GOT3 (cell line): ENCODE data around the gene GFRA4.

Experiments used
- DNase-seq: peaks from one replicate; lab custom pipeline; 2025; ENCODE audit warnings: mixed read lengths; lab: John Stamatoyannopoulos, UW

Gene GFRA4, protein sequence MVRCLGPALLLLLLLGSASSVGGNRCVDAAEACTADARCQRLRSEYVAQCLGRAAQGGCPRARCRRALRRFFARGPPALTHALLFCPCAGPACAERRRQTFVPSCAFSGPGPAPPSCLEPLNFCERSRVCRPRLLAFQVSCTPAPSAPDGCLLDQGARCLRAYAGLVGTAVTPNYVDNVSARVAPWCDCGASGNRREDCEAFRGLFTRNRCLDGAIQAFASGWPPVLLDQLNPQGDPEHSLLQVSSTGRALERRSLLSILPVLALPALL

DNA sequence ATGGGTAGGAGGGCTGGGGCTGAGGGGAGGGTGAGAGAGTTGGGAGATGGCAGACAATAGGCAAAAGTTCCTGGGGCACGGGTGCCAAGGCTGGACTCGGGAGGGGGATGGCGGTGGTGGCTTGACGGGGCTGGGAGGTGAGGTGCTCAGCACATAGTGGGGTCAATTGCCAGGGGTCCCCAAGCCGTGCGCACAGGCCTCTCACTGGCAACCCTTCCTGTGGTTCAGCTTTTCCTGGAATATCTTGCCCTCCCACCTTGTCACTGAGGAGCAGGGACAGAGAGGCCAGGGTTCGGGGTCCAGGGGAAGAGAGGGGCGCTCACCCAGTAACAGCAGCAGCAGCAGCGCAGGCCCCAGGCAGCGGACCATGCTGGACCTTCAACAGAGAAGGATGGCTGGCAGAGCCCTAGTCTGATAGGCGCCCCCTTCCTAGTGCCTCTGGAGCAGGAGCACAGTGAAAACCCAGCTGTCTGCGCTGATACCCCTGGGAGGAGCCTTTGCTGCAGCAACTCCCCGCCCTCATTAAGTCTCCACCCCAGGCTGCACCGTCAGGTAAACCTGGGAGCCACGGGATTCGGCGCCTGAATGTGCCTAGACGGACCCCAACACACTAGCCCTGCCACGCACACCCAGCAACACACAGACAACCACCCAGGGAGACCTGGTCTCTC, at the start of gene GFRA4:
Gene GFRA4, minus strand, starts transcription at position 369 of the 671 bp plus-strand sequence. Its CDS starts 0 bp downstream, at position 369.
- no peak for DNase-seq

DNA sequence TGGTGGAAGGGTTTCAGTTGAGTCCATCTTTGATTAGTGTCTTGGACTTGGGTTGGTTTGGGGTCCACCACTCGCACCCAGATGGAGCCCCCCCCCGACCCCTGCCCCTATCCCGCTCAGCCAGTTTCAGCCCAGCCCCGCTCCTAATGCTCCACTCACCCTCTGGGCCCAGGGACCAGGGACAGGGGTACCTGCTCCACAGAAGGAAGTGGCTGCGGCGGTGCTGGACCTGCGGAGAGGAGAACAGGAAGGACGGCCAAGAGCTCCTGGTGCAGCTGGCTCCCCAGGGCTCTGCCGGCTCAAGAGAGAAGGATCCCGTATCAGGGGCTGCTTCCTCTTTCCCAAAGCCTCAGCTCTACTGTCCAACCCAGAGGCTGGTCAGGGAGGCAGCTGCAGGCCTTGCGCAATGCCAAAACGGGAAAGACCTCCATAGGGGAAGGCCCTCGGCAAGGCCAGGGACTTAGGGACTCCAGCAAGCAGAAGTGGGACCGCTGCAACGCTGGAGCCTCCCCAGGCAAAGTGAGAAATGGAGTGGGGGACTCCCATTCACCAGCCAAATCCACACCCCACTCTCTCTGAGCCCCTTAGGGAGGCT, 49.2 kb upstream of the GFRA4 start, which contains the start of gene SIGLEC1:
Gene SIGLEC1, minus strand, starts transcription at position 322 of the 595 bp plus-strand sequence. CDS start 5,472 bp downstream, outside the sequence.
- DNase-seq = no peak

DNA sequence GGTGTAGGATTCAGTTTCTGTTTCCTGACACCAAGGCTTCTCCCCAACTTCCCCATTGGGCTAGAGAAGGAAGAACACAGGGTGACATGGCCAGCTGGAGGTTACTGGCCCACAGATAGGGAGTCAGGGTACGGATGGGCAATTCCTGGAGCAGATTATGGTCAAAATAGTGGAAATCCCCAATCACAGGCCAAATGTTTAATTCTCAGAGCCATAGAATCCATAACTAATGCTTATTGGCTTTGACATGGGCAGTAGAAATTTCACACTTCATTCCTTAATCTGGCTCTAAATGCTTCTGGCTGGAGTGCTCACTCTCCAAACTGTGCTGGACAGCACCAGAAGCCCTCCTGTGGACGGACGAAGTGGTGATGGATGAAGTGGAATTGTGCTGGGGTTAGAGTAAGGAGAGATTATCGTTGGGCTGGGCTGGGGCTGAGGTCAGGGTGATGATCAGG, 48.3 kb upstream of the GFRA4 start:
- DNase-seq = no peak

DNA sequence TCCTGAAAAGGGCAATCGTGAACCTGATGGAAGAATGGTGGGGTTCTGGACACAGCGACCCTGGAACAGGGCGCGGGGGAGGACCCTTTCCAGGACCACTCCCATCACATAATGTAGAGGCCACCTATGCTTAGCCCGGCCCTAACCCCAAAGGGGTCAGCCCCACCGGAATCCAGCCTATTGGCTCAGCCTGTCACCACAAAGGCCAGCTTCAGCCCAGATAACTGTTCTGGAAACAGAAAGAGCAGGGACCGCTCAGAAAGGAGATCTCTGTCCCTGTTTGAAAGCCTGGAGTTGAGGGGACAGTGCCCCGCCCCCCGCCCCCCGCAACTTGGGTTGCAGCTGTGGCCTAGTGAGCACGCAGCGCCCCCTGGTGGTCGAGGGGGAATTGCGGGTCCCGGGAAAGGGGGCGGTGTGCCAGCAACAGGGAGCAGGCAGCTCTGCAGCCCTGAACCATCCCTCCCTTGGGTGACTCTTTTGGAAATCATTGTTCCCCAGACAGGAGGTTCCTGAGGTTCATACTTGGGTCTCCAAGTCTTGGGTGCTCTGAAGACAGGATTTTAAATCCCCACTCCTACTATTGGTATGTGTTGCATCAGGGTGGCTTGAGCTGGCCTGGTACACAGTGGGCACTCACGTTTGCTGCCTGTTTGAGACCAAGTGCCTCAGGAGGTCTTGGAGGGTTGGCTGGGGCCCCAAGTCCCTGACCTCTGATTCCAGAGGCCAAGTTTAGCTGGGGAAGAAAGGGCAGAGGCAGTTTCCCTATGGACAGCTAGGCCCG, 47.7 kb upstream of the GFRA4 start:
- DNase-seq = peak; percentile 36

DNA sequence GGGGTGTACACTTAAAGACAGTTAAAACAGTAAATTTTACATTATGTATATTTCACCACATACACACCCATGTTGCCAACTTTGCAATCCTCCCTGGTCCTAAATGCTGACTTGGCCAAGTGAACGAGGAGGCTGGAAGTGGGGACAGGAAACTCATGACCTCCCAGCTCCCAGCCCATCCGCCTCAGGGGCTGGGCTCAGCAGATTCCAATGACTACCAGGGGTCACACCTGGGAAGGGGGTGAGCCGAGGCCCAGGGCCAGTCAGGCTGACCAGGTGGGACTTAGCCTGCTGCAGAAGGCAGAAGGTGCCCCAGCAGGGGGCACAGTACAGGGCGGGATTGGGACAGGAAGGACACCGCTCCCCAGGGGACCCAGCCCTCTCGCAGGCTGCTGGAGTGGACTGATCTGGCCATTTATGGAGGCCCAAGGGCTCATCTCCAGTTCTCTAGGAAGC, 46.8 kb upstream of the GFRA4 start:
- no peak for DNase-seq

DNA sequence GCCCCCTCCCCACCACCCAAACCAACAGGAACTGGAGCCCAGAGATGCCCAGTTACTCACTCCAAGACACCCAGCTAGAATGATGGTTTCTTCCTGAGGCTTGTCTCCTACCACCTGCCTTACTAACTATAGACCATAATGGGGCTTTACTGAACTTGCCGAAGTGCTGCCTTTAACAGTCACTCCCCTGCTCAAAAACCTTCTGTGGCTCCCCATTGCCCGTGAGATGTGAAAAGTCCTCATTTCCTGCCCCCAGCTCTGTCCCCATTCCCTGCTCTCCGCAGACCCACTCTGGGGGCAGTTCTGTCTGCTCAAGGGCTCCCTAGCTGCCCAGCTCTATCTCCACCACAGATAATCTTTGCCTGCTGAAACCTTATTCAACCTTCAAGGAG, 44.3 kb upstream of the GFRA4 start:
- no peak for DNase-seq

DNA sequence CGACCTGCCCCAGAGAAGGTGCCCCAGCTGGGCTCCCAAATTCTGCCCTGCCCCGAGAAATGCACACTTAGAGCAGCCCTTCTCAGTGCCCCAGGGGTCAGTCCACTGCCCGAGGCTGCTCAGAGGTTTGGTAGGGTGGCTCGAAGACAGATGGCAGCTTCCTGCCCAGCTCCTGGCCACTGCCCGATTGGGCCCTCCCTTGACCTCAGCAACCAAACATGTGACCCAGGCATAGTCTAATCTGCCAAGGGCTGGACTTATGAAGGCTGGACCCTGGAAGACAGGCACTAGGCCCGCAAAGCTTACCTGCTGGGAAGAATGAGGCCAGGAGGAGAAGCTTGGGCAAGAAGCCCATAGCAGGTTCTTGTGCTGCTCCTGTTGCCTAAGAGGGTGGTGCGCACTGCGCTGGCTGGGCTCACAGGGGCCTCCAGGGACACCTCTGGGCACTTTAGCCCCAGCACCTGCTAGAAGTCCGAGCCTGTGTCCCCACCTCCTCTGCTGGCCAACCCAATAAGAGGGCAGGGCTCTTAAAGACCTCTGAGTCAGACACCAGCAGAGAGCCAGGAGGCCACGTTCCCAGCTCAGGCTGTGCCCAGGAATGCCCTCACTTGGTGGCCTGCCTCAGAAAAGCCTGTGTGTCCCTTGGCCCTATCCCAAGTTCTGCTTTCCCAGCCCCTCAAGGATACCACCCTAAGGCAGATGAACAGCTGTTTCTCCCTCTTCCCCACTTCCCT, 43.7 kb upstream of the GFRA4 start:
- no peak for DNase-seq

DNA sequence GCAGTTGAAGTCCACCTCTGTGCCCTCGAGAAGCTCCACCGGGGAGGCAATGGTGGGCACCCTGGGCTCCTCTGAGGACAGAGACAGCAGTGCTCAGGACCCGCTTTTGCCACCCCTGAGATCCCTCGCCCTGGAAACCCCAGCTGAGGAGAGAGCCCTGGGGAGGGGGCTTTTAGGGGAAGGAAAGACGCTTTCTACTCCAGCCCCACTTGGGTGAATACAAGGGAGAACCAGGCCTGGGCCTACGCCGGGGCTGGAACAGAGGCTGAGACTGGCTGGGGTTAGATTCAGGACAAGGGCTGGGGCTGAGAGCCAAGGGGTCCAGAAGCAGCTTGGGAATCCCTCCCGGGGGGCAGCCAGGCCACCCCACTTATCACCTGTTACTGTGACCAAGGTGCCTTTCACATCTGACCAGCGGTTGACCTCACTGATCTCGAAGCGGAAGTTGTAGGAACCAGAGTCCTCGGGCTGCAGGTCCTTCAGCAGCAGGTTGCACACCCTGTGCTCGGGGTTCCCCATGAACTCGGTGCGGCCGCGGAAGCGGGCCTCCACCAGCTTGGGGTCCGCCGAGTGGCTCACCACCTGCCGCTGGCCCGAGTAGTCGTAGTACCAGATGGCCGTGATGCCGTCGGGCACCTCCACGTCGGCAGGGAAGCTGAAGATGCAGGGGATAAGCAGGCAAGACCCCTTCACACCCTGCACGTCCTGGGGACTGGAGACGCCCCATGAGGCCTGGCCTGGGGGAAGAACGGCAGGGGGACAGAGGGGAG, 43.0 kb upstream of the GFRA4 start:
- no peak for DNase-seq

DNA sequence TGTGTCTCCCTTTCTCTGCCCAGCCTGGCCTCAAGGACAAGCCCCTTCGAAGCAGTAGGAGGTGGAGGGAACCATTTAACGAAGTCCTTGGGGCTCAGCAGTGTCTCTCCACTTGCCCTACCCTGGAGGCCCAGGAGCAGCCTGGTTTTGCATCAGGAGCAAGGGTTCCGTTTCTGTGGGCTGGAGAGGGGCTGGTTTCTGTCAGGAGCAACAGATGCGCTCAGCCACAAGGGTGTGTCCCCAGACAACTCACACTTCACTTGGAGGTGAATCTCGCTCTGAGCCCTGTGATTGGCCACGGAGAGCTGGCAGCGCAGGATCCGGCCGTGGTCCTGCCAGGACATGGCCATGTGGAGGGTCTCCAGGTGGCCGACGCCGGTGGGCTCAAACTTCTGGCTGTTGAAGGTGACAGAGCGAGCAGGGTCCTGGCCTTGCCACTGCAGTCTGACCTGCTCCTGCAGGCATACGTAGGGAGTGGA, 42.3 kb upstream of the GFRA4 start:
- DNase-seq = no peak

DNA sequence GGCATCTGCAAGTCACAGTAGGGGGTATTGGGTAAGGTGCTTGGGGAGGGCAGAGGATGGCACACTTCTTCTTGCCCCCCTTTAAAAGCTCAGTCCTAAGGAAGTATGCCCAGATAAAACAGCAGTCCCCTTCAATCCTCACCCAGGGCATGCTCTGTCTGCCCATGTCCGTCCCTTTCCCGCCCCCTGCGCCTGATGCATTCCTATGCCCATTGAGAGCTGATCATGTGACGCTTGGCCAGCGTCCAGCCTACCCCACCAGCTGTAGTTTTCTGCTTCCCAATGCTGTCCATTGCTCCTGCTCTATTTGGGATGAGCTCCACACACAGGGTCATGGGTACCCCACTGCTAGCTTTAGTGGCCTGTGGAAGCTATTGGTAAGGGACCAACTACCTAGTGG, 40.9 kb upstream of the GFRA4 start:
- DNase-seq = no peak

DNA sequence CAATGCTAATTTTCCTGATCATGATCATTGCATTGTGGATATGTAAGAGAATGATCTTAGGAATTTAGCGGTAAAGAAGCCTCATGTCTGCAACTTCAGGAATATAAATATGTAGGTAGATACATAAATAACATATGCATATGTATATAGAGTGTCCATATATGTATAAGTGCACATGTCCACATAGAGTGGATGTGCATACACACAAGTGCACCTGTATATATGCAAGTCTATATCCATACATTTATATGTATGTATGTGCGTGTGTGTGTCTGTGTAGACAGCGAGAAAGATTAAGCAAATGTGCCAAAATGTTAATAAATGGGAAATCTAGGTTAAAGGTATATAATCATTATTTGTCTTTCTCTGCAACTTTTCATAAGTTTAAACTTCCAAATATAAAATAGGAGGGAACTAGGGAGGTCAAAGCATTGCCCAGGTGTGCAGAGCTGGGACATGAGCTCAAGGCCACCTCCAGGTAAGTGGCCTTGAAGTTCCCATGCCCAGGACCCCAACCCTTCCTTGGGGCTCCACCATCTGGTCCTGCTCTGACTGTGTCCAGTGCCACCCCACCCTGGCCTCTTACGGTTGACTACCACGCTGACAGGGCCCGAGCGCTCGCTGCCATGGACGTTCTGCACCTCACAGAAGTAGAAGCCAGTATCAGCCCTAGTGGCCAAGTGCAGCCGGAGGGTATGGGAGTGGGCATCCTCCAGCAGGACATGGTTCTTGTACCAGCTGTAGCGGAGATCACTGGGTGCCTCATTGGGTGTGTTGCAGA, 39.6 kb upstream of the GFRA4 start:
- DNase-seq = no peak

DNA sequence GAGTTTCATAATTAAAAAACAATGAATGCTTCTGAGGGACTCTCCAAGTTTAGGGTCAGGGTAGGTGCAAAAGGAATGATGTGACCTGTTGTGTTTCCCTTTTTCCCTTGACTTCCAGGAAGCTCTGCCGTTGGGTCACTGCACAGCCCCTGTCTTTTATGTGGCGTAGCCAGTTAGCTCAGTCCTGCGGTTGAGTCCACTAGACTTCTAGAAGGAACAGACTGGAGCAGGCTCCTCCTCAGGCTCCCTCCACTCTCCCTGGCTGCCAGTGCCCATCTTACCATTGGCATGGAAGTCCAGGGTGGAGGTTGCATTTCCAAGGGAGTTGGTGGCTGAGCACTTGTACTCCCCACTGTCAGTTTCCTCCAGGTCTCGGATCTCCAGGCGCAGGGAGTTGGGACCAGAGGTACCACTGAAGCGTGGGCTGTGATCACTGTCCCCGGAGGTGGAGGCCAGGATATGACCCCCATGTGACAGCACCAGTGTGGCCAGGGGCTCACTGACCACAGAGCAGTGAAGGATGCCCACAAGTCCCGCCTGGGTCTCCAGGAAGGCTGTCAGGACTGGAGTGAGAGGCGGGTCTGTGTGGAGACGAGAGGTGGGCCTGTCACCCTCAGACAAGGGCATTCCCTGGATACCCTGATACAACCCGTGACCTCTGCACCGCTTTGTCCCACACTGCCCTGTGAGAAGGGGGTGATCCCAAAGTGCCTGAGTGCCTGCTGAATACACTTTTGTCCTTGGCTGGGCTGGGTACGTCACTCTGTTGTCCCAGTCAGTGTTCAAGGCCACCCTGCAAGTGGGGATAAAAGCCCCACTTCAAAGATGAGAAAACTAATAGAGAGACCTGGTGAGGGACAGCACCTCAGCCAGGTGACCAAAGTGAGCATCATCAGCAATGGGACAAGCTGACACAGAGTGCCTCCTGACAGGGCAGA, 38.1 kb upstream of the GFRA4 start:
- no peak for DNase-seq

DNA sequence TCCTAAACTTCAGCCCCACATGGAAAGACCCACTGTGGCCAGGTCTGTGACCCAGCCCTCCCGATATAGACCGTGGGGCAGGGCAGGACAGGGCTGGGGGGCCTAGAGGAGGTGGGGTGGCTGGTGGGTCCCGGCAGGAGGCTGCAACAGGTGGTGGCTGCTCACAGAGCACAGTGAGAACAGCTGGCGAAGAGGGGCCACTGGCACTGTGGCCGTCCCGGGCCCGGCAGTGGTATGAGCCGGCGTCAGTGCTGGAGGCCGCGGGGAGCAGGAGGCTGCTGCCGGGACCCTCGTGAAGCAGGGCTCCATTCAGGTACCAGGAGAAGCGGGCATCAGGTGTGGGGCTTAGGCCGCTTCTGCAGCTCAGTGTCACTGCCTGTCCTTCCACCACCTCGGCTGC, 35.8 kb upstream of the GFRA4 start:
- DNase-seq = no peak

DNA sequence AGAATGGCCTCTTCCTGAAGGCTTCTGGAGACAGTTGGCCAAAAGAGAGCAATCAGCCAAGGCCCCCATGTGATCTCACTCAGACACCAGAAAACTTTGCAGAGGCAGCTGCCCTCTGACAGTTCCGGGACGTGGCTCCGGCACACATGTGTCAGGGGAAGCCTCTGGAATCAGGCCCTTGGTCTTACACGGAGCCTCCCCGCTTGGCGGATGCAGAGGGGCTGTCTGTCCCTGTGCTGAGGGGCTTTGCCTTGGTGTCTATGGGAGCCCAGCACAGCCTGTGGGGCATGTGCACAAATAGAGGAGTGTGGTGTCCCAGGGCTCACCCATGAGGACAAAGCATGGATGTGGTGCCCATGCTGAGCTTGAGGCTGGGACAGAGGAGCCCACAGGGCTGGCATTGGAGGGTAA, 35.4 kb upstream of the GFRA4 start:
- no peak for DNase-seq

DNA sequence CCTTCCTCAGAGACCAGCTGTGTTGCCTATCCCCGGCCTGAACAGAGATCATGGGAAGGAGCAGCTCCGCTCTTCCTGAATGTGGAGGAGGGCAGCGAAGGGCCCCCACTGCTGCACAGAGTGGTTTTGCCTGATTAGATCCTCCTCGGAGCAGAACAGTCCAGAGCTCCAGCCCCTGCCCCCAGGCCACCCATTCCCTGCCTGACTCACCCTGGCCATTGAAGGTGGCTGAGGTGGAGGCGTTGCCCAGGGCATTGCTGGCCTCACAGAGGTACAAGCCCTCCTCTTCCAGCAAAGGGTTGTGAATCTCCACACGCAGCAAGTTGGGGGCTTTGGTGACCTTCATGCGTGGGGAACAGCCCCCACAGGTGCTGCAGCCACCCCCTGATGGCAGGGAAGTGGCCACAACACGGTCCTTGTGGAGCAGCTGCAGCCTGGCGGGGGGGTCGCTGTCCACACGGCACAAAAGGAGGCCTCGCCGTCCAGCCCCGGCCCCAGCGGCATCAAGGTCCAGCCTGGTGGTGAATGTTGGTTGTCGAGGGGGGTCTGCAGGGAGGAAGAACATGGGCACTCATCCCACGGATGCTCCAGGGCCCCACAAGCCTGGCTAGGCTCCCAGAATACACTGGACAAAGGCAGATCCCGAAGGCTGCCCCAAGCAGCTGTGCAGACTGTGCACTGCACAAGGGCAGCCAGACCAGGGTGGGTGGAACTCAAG, 34.5 kb upstream of the GFRA4 start:
- DNase-seq = no peak

DNA sequence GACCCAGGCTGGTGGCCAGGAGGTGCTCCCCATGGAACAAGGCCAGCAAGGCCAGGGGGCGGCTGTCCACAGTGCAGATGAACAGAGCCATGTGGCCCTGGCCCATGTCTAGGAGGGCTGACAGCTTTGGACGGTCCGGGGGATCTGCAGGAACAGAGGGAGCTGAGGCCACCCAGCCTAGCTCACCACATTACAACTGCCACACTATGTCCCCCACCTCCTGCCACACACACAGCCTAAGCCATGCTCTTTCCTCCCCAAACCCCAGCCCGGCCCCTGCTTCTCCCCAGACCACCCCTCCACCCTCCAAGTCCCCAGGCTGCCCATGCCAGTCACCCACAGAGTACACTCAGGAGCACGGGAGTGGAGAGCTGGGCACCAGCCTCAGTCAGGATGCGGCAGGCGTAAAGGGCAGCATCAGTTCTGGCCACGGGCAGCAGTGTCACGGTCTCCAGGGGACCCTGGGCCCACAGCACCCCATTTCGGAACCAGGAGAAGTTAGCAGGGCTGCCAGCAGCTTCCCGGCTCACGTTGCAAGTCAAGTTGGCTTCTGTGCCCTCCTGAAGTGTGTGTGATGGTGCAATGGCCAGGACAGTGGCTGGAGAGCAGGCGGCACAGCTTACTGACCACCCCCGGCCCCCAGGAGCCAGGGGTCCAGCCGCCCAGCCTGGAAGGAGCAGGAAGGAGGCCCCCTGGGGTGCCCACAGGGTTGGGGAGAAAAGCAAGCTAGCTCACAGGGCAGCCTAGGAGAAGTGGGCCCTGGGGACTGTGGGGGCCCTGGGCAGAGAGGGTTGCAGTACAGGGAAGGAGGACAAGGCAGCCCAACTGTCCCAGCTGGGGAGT, 33.8 kb upstream of the GFRA4 start:
- no peak for DNase-seq

DNA sequence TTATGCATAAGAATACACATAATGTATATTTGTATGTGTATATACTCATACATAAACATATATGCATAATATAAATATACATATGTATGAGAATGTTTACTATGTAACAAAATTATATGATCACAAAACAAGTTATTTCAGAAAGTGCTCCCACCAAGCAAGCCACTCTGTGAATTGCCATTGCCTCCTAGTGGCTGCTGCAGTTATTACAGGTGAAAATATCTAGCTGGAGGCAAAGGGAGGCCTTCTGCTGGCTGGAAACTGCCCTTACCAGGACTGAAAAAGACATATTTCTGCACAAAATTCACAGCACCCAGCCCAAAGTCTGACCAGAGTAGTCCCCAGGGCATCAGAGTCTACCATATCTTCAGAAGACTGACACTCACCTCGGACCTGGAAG, 33.0 kb upstream of the GFRA4 start:
- no peak for DNase-seq
